A549 (cell line): Measurements from ENCODE around the gene IFIT1B.

Experiments
- EP300 ChIP-seq, 2 experiments: fragments of >200 bp; sonication (Bioruptor Twin); formaldehyde crosslinking; IDR thresholded peaks; 2 replicates in 1 of 2; 3 replicates in 1 of 2; pipeline ENCODE4 v1.6.1; 2016 to 2017
- FOSL2 ChIP-seq, 2 experiments: fragments of 450-650 bp in 1 of 2; fragments of >200 bp in 1 of 2; sonication (Bioruptor Twin) in 1 of 2; formaldehyde crosslinking; IDR thresholded peaks; 2 replicates each; pipeline versions ENCODE4 v1.5.0 to v1.6.1; 2016 to 2020; ENCODE audit warnings: mild to moderate bottlenecking in 1 of 2, moderate library complexity in 1 of 2
- NFE2L2 ChIP-seq: fragments of 150-350 bp; conservative IDR thresholded peaks from 2 replicates; pipeline ENCODE4 v1.6.1; 2014; ENCODE audit warnings: low read length
- PBX3 ChIP-seq: IDR thresholded peaks from 2 replicates; pipeline ENCODE4 v1.6.1; 2012
- RARB ChIP-seq: fragments of 250-450 bp; sonication (Bioruptor Pico); IDR thresholded peaks from 2 replicates; pipeline ENCODE4 v1.8.0; 2021; ENCODE audit warnings: mild to moderate bottlenecking, moderate library complexity
- SREBF2 ChIP-seq: fragments of 450-650 bp; IDR thresholded peaks from 2 replicates; pipeline ENCODE4 v1.6.1; 2014; ENCODE audit warnings: mild to moderate bottlenecking, moderate library complexity
- ZC3H11A ChIP-seq: fragments of 450-650 bp; IDR thresholded peaks from 2 replicates; pipeline ENCODE4 v1.6.1; 2014; ENCODE audit warnings: antibody characterized with exemption, mild to moderate bottlenecking
- TF ChIP-seq, protein P1 (sequence below): fragments of >200 bp; sonication (Bioruptor Twin); formaldehyde crosslinking; IDR thresholded peaks from 3 replicates; pipeline ENCODE4 v1.5.1; 2016
- TF ChIP-seq, protein P2 (sequence below): fragments of 250-450 bp; sonication (Bioruptor Pico); IDR thresholded peaks from 2 replicates; pipeline ENCODE4 v1.5.0; 2021; ENCODE audit warnings: mild to moderate bottlenecking, moderate library complexity, borderline replicate concordance
- TF ChIP-seq, protein P3 (sequence below): fragments of 450-650 bp; IDR thresholded peaks from 2 replicates; pipeline ENCODE4 v1.6.1; 2014; ENCODE audit warnings: antibody characterized with exemption

DNA sequence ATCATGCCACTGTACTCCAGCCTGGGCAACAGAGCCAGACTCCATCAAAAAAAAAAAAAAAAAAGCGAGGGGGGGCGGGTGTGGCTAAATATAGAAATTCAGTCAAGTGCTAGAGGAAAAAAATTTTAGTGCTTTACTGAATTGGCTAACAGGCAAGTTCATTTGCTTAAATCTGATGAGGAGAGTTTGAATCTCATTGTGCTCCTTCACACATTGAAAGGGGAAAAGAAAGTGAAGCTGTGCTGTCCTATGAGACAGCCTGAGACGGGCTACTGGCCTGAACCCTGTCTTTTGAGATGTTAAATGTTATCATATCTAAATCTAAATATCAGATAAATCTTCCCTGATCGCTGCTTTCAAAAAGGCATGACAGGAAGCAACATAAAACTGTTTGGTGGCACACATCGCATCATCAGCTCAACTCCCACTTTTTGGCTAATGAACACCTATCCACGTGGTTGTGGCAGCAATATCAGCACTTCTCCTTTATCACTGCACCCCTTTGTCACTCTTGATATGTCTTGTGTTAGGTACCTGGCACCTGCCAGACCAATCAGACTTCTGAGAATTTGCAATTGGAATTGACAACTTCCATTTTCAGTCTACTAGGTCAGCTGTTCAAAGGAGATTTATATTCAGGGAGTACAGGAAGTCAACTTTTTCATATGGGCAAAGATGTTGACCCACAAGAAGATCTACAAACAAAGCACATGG lies 14.0 kb upstream of the IFIT1B start:
- no peak for TF ChIP-seq FOSL2 (IDR thresholded peaks at IDR 0.05)
- TF ChIP-seq FOSL2 (CRISPR knock-in tag; IDR thresholded peaks at IDR 0.05): no peak
- TF ChIP-seq, protein P1, sequence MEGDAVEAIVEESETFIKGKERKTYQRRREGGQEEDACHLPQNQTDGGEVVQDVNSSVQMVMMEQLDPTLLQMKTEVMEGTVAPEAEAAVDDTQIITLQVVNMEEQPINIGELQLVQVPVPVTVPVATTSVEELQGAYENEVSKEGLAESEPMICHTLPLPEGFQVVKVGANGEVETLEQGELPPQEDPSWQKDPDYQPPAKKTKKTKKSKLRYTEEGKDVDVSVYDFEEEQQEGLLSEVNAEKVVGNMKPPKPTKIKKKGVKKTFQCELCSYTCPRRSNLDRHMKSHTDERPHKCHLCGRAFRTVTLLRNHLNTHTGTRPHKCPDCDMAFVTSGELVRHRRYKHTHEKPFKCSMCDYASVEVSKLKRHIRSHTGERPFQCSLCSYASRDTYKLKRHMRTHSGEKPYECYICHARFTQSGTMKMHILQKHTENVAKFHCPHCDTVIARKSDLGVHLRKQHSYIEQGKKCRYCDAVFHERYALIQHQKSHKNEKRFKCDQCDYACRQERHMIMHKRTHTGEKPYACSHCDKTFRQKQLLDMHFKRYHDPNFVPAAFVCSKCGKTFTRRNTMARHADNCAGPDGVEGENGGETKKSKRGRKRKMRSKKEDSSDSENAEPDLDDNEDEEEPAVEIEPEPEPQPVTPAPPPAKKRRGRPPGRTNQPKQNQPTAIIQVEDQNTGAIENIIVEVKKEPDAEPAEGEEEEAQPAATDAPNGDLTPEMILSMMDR: no peak
- no peak for TF ChIP-seq EP300 (IDR thresholded peaks at IDR 0.05)
- no peak for TF ChIP-seq SREBF2
- TF ChIP-seq, protein P2, sequence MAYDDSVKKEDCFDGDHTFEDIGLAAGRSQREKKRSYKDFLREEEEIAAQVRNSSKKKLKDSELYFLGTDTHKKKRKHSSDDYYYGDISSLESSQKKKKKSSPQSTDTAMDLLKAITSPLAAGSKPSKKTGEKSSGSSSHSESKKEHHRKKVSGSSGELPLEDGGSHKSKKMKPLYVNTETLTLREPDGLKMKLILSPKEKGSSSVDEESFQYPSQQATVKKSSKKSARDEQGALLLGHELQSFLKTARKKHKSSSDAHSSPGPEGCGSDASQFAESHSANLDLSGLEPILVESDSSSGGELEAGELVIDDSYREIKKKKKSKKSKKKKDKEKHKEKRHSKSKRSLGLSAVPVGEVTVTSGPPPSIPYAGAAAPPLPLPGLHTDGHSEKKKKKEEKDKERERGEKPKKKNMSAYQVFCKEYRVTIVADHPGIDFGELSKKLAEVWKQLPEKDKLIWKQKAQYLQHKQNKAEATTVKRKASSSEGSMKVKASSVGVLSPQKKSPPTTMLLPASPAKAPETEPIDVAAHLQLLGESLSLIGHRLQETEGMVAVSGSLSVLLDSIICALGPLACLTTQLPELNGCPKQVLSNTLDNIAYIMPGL (CRISPR knock-in tag): no peak
- TF ChIP-seq PBX3: no peak
- no peak for TF ChIP-seq NFE2L2
- no peak for TF ChIP-seq ZC3H11A
- no peak for TF ChIP-seq RARB (CRISPR knock-in tag)
- TF ChIP-seq, protein P3, sequence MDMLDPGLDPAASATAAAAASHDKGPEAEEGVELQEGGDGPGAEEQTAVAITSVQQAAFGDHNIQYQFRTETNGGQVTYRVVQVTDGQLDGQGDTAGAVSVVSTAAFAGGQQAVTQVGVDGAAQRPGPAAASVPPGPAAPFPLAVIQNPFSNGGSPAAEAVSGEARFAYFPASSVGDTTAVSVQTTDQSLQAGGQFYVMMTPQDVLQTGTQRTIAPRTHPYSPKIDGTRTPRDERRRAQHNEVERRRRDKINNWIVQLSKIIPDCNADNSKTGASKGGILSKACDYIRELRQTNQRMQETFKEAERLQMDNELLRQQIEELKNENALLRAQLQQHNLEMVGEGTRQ: no peak
